H1 (cell line): ENCODE results near the gene GZF1. TPM values are rescaled to one million over a fixed set of nuclear protein-coding genes. Genes with fewer than 3 reads are reported as not detected.

ENCODE experiments used
- CBX5 ChIP-seq: fragments of 300-800, 300-1000 bp; sonication (generic); IDR thresholded peaks from 2 replicates; pipeline ENCODE4 v1.7.1; 2016; ENCODE audit warnings: antibody characterized with exemption, low read length, low read depth
- EGR1 ChIP-seq: IDR thresholded peaks from 2 replicates; pipeline ENCODE4 v1.6.1; 2011; ENCODE audit warnings: low read depth, low read length, borderline replicate concordance
- FOSL1 ChIP-seq: IDR thresholded peaks from 2 replicates; pipeline ENCODE4 v1.6.1; 2011; ENCODE audit warnings: mild to moderate bottlenecking, low read depth, low read length, moderate library complexity; ENCODE audit not compliant: insufficient read depth
- HDAC6 ChIP-seq: IDR thresholded peaks from one replicate; pipeline ENCODE4 v1.7.1; 2012; ENCODE audit warnings: low read depth, mild to moderate bottlenecking, inconsistent platforms, low read length, moderate library complexity
- JUN ChIP-seq: IDR thresholded peaks from 2 replicates; pipeline ENCODE4 v1.6.1; 2011; ENCODE audit warnings: low read depth, mild to moderate bottlenecking, improper control_type of control experiment, low read length
- JUND ChIP-seq: IDR thresholded peaks from 2 replicates; pipeline ENCODE4 v1.6.1; 2011; ENCODE audit warnings: mild to moderate bottlenecking, improper control_type of control experiment, low read length
- KDM4A ChIP-seq: IDR thresholded peaks from one replicate; pipeline ENCODE4 v1.7.1; 2012; ENCODE audit warnings: low read depth, mild to moderate bottlenecking, moderate library complexity, low read length, inconsistent platforms; ENCODE audit not compliant: severe bottlenecking
- KDM5A ChIP-seq: fragments of 200-600 bp; IDR thresholded peaks from 2 replicates; pipeline ENCODE4 v1.7.1; 2012; ENCODE audit warnings: mild to moderate bottlenecking, low read length, inconsistent platforms, mixed read lengths
- POLR2A ChIP-seq, 2 experiments: IDR thresholded peaks; 1 replicate in 1 of 2; 2 replicates in 1 of 2; pipeline ENCODE4 v1.6.1; 2011; ENCODE audit warnings: low read depth in 2 of 2, low read length in 2 of 2, mild to moderate bottlenecking in 2 of 2; ENCODE audit errors: control extremely low read depth in 1 of 2
- POLR2AphosphoS5 ChIP-seq: IDR thresholded peaks from 2 replicates; pipeline ENCODE4 v1.6.1; 2011; ENCODE audit warnings: low read depth, low read length
- RAD21 ChIP-seq, 2 experiments: IDR thresholded peaks in 1 of 2; conservative IDR thresholded peaks in 1 of 2; 2 replicates each; pipeline ENCODE4 v1.6.1; 2011; ENCODE audit warnings: low read depth in 2 of 2, low read length in 2 of 2, improper control_type of control experiment in 1 of 2, inconsistent platforms in 1 of 2, mild to moderate bottlenecking in 1 of 2, moderate library complexity in 1 of 2
- RBBP5 ChIP-seq: IDR thresholded peaks from 2 replicates; pipeline ENCODE4 v1.7.1; 2012; ENCODE audit warnings: low read depth, mild to moderate bottlenecking, inconsistent platforms, low read length, moderate library complexity, borderline replicate concordance
- RXRA ChIP-seq: IDR thresholded peaks from 2 replicates; pipeline ENCODE4 v1.6.1; 2011; ENCODE audit warnings: low read depth, mild to moderate bottlenecking, low read length, moderate library complexity; ENCODE audit not compliant: insufficient read depth
- SAP30 ChIP-seq: fragments of 300-600 bp; sonication (generic); IDR thresholded peaks from 2 replicates; pipeline ENCODE4 v1.7.1; 2012; ENCODE audit warnings: low read length, moderate library complexity, mild to moderate bottlenecking, inconsistent platforms; ENCODE audit not compliant: insufficient read depth, insufficient replicate concordance
- SIN3A ChIP-seq, 2 experiments: IDR thresholded peaks in 1 of 2; conservative IDR thresholded peaks in 1 of 2; 2 replicates each; pipeline ENCODE4 v1.6.1; 2011 to 2012; ENCODE audit warnings: low read length in 2 of 2, improper control_type of control experiment in 1 of 2, low read depth in 1 of 2, mild to moderate bottlenecking in 1 of 2
- SP4 ChIP-seq: IDR thresholded peaks from 2 replicates; pipeline ENCODE4 v1.6.1; 2012; ENCODE audit warnings: low read length, inconsistent platforms
- SRF ChIP-seq: IDR thresholded peaks from 2 replicates; pipeline ENCODE4 v1.6.1; 2011; ENCODE audit warnings: mild to moderate bottlenecking, low read depth, low read length, moderate library complexity
- TBP ChIP-seq: IDR thresholded peaks from 2 replicates; pipeline ENCODE4 v1.6.1; 2011; ENCODE audit warnings: low read depth, low read length, improper control_type of control experiment
- YY1 ChIP-seq: IDR thresholded peaks from 2 replicates; pipeline ENCODE4 v1.6.1; 2011; ENCODE audit warnings: low read depth, mild to moderate bottlenecking, low read length
- ZNF274 ChIP-seq: IDR thresholded peaks from 2 replicates; pipeline ENCODE4 v1.7.0; 2012; ENCODE audit warnings: low read length, borderline replicate concordance; ENCODE audit errors: extremely low read depth
- polyA plus RNA-seq, 7 experiments: library from polyadenylated mRNA; depleted of rRNA in 3 of 7; stranded (reverse) in 5 of 7; unstranded in 2 of 7; fragments of >200 nt in 5 of 7; fragments of 200-250 nt in 2 of 7; gene quantifications; 1 replicate in 5 of 7; 2 replicates in 1 of 7; 4 replicates in 1 of 7; pipeline versions ENCODE4 v1.2.1 to v1.2.3, GENCODE V29; 2011 to 2013; ENCODE audit warnings: missing spikeins in 2 of 7, mixed read lengths in 2 of 7
- total RNA-seq: library from RNA; stranded (reverse); fragmentation: NEBNext Ultra II Directional; extraction: Animal tissue kit (Norgen Biotek cat#: 25700); gene quantifications from 2 replicates; pipeline ENCODE4 v1.2.1, GENCODE V29; 2021
- TF ChIP-seq, protein P1 (sequence below), 3 experiments: IDR thresholded peaks; 1 replicate in 2 of 3; 2 replicates in 1 of 3; pipeline versions ENCODE4 v1.5.1 to v1.6.1; 2011; ENCODE audit warnings: low read length in 3 of 3, mild to moderate bottlenecking in 3 of 3, inconsistent platforms in 2 of 3, low read depth in 1 of 3, moderate library complexity in 1 of 3; ENCODE audit not compliant: insufficient read depth in 1 of 3; ENCODE audit errors: control extremely low read depth in 1 of 3

The GZF1 gene
- total and polyA plus RNA-seq, 2 of the 8 experiments (the other 6 are each of a cell fraction or from before 2014, with no cell fraction given), result 8.2 to 11.9 TPM

DNA sequence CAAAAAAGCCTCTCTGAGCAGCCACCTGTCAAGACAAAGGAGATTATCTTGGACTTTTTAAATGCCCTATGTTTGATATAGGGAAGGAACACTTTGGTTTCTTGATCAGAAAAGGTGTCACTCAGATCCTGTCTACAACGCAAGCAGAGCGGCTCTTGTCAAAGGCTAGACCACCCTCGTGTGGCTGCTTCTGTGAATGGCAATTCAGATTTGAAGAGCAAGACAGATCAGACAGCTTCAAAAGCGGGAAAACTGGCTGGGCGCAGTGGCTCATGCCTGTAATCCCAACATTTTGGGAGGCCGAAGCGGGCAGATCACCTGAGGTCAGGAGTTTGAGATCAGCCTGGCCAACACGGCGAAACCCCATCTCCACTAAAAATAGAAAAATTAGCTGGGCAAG lies 21.5 kb upstream of the GZF1 start (continued):
- TF ChIP-seq TBP (no peak), ZNF274 (no peak), RXRA (no peak), SRF (no peak), JUN (no peak), RBBP5 (no peak), SAP30 (no peak), SP4 (no peak), JUND (no peak), CBX5 (no peak), KDM5A (no peak), HDAC6 (no peak), POLR2A (IDR thresholded peaks at IDR 0.05; ENCODE audit: control extremely low read depth in 1 of 2, low read depth in 2 of 2, low read length in 2 of 2) (no peak), SIN3A (conservative IDR thresholded peaks at IDR 0.05 in 1 of 2, IDR thresholded peaks at IDR 0.05 in 1 of 2; ENCODE audit: low read depth in 1 of 2, low read length in 2 of 2) (no peak), POLR2AphosphoS5 (no peak), EGR1 (no peak), YY1 (no peak), KDM4A (no peak), RAD21 (IDR thresholded peaks at IDR 0.05 in 1 of 2, conservative IDR thresholded peaks at IDR 0.05 in 1 of 2; ENCODE audit: low read depth in 2 of 2, low read length in 2 of 2) (peak; percentile 94), FOSL1 (no peak)
- TF ChIP-seq, protein P1, sequence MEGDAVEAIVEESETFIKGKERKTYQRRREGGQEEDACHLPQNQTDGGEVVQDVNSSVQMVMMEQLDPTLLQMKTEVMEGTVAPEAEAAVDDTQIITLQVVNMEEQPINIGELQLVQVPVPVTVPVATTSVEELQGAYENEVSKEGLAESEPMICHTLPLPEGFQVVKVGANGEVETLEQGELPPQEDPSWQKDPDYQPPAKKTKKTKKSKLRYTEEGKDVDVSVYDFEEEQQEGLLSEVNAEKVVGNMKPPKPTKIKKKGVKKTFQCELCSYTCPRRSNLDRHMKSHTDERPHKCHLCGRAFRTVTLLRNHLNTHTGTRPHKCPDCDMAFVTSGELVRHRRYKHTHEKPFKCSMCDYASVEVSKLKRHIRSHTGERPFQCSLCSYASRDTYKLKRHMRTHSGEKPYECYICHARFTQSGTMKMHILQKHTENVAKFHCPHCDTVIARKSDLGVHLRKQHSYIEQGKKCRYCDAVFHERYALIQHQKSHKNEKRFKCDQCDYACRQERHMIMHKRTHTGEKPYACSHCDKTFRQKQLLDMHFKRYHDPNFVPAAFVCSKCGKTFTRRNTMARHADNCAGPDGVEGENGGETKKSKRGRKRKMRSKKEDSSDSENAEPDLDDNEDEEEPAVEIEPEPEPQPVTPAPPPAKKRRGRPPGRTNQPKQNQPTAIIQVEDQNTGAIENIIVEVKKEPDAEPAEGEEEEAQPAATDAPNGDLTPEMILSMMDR (IDR thresholded peaks at IDR 0.05; ENCODE audit: control extremely low read depth in 1 of 3, insufficient read depth in 1 of 3, low read depth in 1 of 3, low read length in 3 of 3), result peak; percentile 51 to 87 (median 83)
